Loucy (cell line): ENCODE data around the gene CNOT6.

Experiments
- CTCF ChIP-seq: fragments of 200-600 bp; sonication (generic); conservative IDR thresholded peaks from 2 replicates; pipeline ENCODE4 v1.5.1; 2014; ENCODE audit warnings: mild to moderate bottlenecking, antibody characterized with exemption, low read length
- EZH2phosphoT487 ChIP-seq: fragments of 200-600 bp; IDR thresholded peaks from 2 replicates; pipeline ENCODE4 v1.6.1; 2018; ENCODE audit warnings: antibody characterized with exemption, mild to moderate bottlenecking, moderate library complexity, borderline replicate concordance

GRCh38 chr5:180596115-180596667 lies 102.0 kb downstream of the CNOT6 start:
- TF ChIP-seq CTCF (no peak), EZH2phosphoT487 (no peak)
